IMR-90 (cell line): Measurements from ENCODE around the gene CCDC13. TPM values are rescaled to one million over a fixed set of nuclear protein-coding genes. Genes with fewer than 3 reads are reported as not detected.

ENCODE experiments used
- ATAC-seq: fragments of 200-7000 bp; cut with Tn5 transposase; 2 replicates; pipeline ENCODE4 v1.9.1; 2020; ENCODE audit warnings: low read depth, mild to moderate bottlenecking, moderate library complexity
- BruUV-seq: library from RNA; stranded (reverse); fragments of 400-500 nt; replicated peaks from 2 replicates; lab custom pipeline; 2021; lab: Mats Ljungman, UMichigan
- CTCF ChIA-PET: fragments of 300-600 bp; formaldehyde crosslinking; extraction: SDS; loops from one replicate; lab custom pipeline; 2021; ENCODE audit warnings: antibody characterized with exemption; lab: Yijun Ruan, JAX
- POLR2A ChIA-PET: fragments of 300-600 bp; sonication (Branson Sonifier 250); formaldehyde crosslinking; loops from one replicate; lab custom pipeline; 2022; ENCODE audit warnings: antibody characterized with exemption; ENCODE audit not compliant: unreplicated experiment; lab: Charles Lee
- DNase-seq: peaks from one replicate; pipeline ENCODE4 v3.0.0; 2013
- H2AFZ ChIP-seq: replicated peaks from 2 replicates; pipeline ENCODE3; 2013; ENCODE audit warnings: low read length, mild to moderate bottlenecking; ENCODE audit not compliant: poor library complexity
- H2AK5ac ChIP-seq: 2 replicates; pipeline ENCODE4 v1.6.1; 2013; ENCODE audit warnings: low read depth, low read length, inconsistent platforms
- H2AK9ac ChIP-seq: replicated peaks from 2 replicates; pipeline ENCODE3; 2013; ENCODE audit warnings: mild to moderate bottlenecking, low read depth, low read length, moderate library complexity; ENCODE audit not compliant: poor library complexity
- H2BK120ac ChIP-seq: 2 replicates; pipeline ENCODE4 v1.6.1; 2013; ENCODE audit warnings: low read depth, low read length, inconsistent platforms
- H2BK15ac ChIP-seq: 3 replicates; pipeline ENCODE4 v1.6.1; 2013; ENCODE audit warnings: low read depth, low read length, inconsistent platforms
- H2BK20ac ChIP-seq: 2 replicates; pipeline ENCODE4 v1.6.1; 2013; ENCODE audit warnings: low read depth, mild to moderate bottlenecking, inconsistent platforms, low read length, moderate library complexity
- H2BK5ac ChIP-seq: 2 replicates; pipeline ENCODE4 v1.6.1; 2013; ENCODE audit warnings: mild to moderate bottlenecking, low read depth, low read length, inconsistent platforms; ENCODE audit not compliant: poor library complexity, severe bottlenecking
- H3K14ac ChIP-seq: replicated peaks from 2 replicates; pipeline ENCODE4 v1.6.1; 2013; ENCODE audit warnings: low read depth, low read length, inconsistent platforms
- H3K18ac ChIP-seq: 2 replicates; pipeline ENCODE4 v1.6.1; 2013; ENCODE audit warnings: low read depth, low read length, control low read depth
- H3K23ac ChIP-seq: 2 replicates; pipeline ENCODE4 v1.6.1; 2013; ENCODE audit warnings: low read depth, low read length, inconsistent platforms
- H3K27ac ChIP-seq: 2 replicates; pipeline ENCODE4 v1.5.1; 2013; ENCODE audit warnings: mild to moderate bottlenecking, control low read depth, low read length; ENCODE audit not compliant: insufficient read depth
- H3K27me3 ChIP-seq: 2 replicates; pipeline ENCODE4 v1.6.1; 2013; ENCODE audit warnings: low read length; ENCODE audit not compliant: control insufficient read depth, insufficient read depth
- H3K36me3 ChIP-seq: 2 replicates; pipeline ENCODE4 v1.6.1; 2013; ENCODE audit warnings: low read length, mixed read lengths; ENCODE audit not compliant: control insufficient read depth, insufficient read depth
- H3K4ac ChIP-seq: 2 replicates; pipeline ENCODE4 v1.6.1; 2013; ENCODE audit warnings: low read depth, low read length, inconsistent platforms
- H3K4me1 ChIP-seq: 2 replicates; pipeline ENCODE4 v1.6.1; 2013; ENCODE audit warnings: low read length, mixed read lengths; ENCODE audit not compliant: control insufficient read depth, insufficient read depth
- H3K4me2 ChIP-seq: 2 replicates; pipeline ENCODE4 v1.6.1; 2013; ENCODE audit warnings: low read depth, mild to moderate bottlenecking, control low read depth, low read length, moderate library complexity
- H3K4me3 ChIP-seq: 2 replicates; pipeline ENCODE4 v1.5.1; 2013; ENCODE audit warnings: low read depth, mild to moderate bottlenecking, control low read depth, low read length, moderate library complexity; ENCODE audit not compliant: insufficient read depth
- H3K56ac ChIP-seq: 2 replicates; pipeline ENCODE4 v1.6.1; 2013; ENCODE audit warnings: low read length, inconsistent platforms; ENCODE audit not compliant: insufficient read depth; ENCODE audit errors: extremely low read depth
- H3K79me1 ChIP-seq, 2 experiments: 2 replicates each; pipeline ENCODE4 v1.6.1; 2013; ENCODE audit warnings: low read length in 2 of 2, inconsistent platforms in 1 of 2, low read depth in 1 of 2
- H3K9ac ChIP-seq: 2 replicates; pipeline ENCODE4 v1.6.1; 2013; ENCODE audit warnings: low read depth, low read length, control low read depth
- H3K9me1 ChIP-seq: 2 replicates; pipeline ENCODE4 v1.6.1; 2013; ENCODE audit warnings: low read length, inconsistent platforms; ENCODE audit not compliant: insufficient read depth
- H3K9me3 ChIP-seq: 2 replicates; pipeline ENCODE4 v1.6.1; 2013; ENCODE audit warnings: low read length; ENCODE audit not compliant: control insufficient read depth, insufficient read depth
- H4K20me1 ChIP-seq: 2 replicates; pipeline ENCODE4 v1.6.1; 2013; ENCODE audit warnings: low read length, inconsistent platforms; ENCODE audit not compliant: insufficient read depth
- H4K5ac ChIP-seq: 2 replicates; pipeline ENCODE4 v1.6.1; 2013; ENCODE audit warnings: mild to moderate bottlenecking, low read depth, low read length, control low read depth
- H4K8ac ChIP-seq, 2 experiments: 2 replicates each; pipeline ENCODE4 v1.6.1; 2013; ENCODE audit warnings: low read depth in 2 of 2, low read length in 2 of 2, control low read depth in 1 of 2, inconsistent platforms in 1 of 2
- H4K91ac ChIP-seq: 2 replicates; pipeline ENCODE4 v1.6.1; 2013; ENCODE audit warnings: low read depth, low read length, inconsistent platforms; ENCODE audit not compliant: insufficient read depth
- BHLHE40 ChIP-seq: fragments of 150-350 bp; IDR thresholded peaks from 2 replicates; pipeline ENCODE4 v1.6.1; 2016; ENCODE audit warnings: mild to moderate bottlenecking, low read depth, low read length
- CEBPB ChIP-seq: IDR thresholded peaks from 2 replicates; pipeline ENCODE4 v1.6.1; 2012; ENCODE audit warnings: low read depth, low read length, improper control_type of control experiment
- CHD1 ChIP-seq: IDR thresholded peaks from 2 replicates; pipeline ENCODE4 v1.6.1; 2012; ENCODE audit warnings: low read depth, low read length, improper control_type of control experiment
- FOS ChIP-seq: fragments of 150-350 bp; IDR thresholded peaks from 2 replicates; pipeline ENCODE4 v1.6.1; 2016; ENCODE audit warnings: low read depth, low read length
- MAFK ChIP-seq: IDR thresholded peaks from 2 replicates; pipeline ENCODE4 v1.6.1; 2012; ENCODE audit warnings: low read depth, low read length, improper control_type of control experiment
- MAZ ChIP-seq: IDR thresholded peaks from 2 replicates; pipeline ENCODE4 v1.6.1; 2012; ENCODE audit warnings: low read depth, mild to moderate bottlenecking, low read length, improper control_type of control experiment, moderate library complexity, borderline replicate concordance
- MXI1 ChIP-seq: IDR thresholded peaks from 2 replicates; pipeline ENCODE4 v1.6.1; 2012; ENCODE audit warnings: low read depth, mild to moderate bottlenecking, low read length, moderate library complexity, borderline replicate concordance
- NFE2L2 ChIP-seq: fragments of 150-350 bp; IDR thresholded peaks from 2 replicates; pipeline ENCODE4 v1.6.1; 2016; ENCODE audit warnings: low read depth, mild to moderate bottlenecking, low read length
- POLR2A ChIP-seq: IDR thresholded peaks from 2 replicates; pipeline ENCODE4 v1.6.1; 2012; ENCODE audit warnings: mild to moderate bottlenecking, low read depth, low read length
- RAD21 ChIP-seq: IDR thresholded peaks from 2 replicates; pipeline ENCODE4 v1.6.1; 2012; ENCODE audit warnings: low read length, improper control_type of control experiment
- RCOR1 ChIP-seq: IDR thresholded peaks from 2 replicates; pipeline ENCODE4 v1.6.1; 2012; ENCODE audit warnings: mild to moderate bottlenecking, low read length, improper control_type of control experiment; ENCODE audit not compliant: insufficient replicate concordance
- RFX5 ChIP-seq: IDR thresholded peaks from 2 replicates; pipeline ENCODE4 v1.8.0; 2012; ENCODE audit warnings: low read depth, mild to moderate bottlenecking, low read length, moderate library complexity
- SMC3 ChIP-seq: fragments of 150-350 bp; IDR thresholded peaks from 2 replicates; pipeline ENCODE4 v1.6.1; 2016; ENCODE audit warnings: low read depth, mild to moderate bottlenecking, antibody characterized with exemption, low read length, moderate library complexity
- WGBS, 2 experiments: methylation state at CpG; one replicate each; pipeline versions ENCODE4 v1.1.5 to v1.1.7; 2013; ENCODE audit warnings: missing lambda C conversion rate in 2 of 2; ENCODE audit not compliant: insufficient read length in 1 of 2; ENCODE audit errors: extremely low coverage in 2 of 2; 5-methylcytosine and 5-hydroxymethylcytosine counted together
- dilution Hi-C: fragments of 300-500 bp; cut with HindIII; formaldehyde crosslinking; loops from one replicate; pipeline ENCODE4 v1.14.3; 2018; ENCODE audit warnings: low sequenced_read_pairs; ENCODE audit not compliant: unreplicated experiment
- in situ Hi-C: fragments of 300-500 bp; cut with MboI; formaldehyde crosslinking; loops from 3 replicates; pipeline ENCODE4 v1.14.3; 2019; ENCODE audit warnings: low sequenced_read_pairs, inconsistent platforms, mixed read lengths
- intact Hi-C: fragments of 100-400 bp; cut with micrococcal nuclease; formaldehyde crosslinking; loops from 2 replicates; pipeline ENCODE4 v1.10.0; 2022
- polyA plus RNA-seq, 3 experiments: library from polyadenylated mRNA; depleted of rRNA; stranded (reverse); fragments of >200 nt; gene quantifications; 2 replicates each; pipeline ENCODE4 v1.2.3, GENCODE V29; 2012; ENCODE audit warnings: low replicate concordance in 1 of 3
- total RNA-seq: library from RNA; depleted of rRNA; stranded (reverse); fragments of >200 nt; gene quantifications from 2 replicates; pipeline ENCODE4 v1.2.3, GENCODE V29; 2012
- TF ChIP-seq, protein P1 (sequence below): conservative IDR thresholded peaks from 2 replicates; pipeline ENCODE4 v1.5.1; 2012; ENCODE audit warnings: mild to moderate bottlenecking, low read depth, low read length, improper control_type of control experiment
- TF ChIP-seq, protein P2 (sequence below): fragments of 150-350 bp; IDR thresholded peaks from 2 replicates; pipeline ENCODE4 v1.6.1; 2017; ENCODE audit warnings: mild to moderate bottlenecking, antibody characterized with exemption, low read length, low read depth
- TF ChIP-seq, protein P3 (sequence below): fragments of 150-350 bp; IDR thresholded peaks from 2 replicates; pipeline ENCODE4 v1.6.1; 2016; ENCODE audit warnings: low read depth, mild to moderate bottlenecking, low read length, moderate library complexity, borderline replicate concordance

CCDC13 gene
- total and polyA plus RNA-seq, 2 of the 4 experiments (the other 2 are of a cell fraction): 0.18 to 0.19 TPM

DNA sequence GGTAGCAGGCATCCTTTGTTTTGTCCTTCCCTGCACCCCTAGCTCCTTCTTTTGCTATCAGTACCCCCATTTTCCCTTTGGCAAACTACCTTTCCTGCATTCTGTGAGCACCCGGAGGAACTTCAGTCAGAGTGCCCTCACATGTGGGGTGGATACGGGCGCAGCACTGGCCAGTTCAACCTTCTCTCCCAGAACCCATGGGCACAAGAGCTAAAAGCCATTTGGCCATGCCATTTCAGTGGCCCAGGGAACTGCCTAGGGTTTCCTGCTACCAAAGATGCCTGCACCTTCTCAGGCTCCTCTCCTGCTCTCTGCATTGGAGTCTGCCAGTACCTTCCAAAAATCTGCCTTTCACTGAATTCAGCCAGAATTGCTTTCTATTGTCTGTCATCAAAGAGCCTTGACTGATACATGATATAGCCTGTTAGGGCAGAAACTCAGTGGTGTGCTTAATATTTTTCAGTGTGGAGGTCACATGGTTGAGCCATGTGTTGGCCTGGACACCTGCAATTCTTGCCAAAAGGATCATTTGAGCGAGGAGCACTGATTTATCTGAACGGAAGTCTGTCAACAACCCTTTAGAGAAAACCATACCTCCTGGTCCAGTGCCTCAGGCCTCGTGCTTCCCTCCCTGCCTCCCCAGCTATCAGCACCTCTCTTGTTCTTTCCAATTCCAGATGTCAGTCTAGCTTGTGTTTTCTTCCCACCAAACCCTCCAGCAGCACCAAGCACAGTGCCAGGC, 43.5 kb downstream of the CCDC13 start:
- H4K8ac ChIP-seq: no peak overlapping the region
- 90% methylated on average over 3 of the region's 6 CpGs; no CpG with 5 or more reads in 1 of the 2 experiments for WGBS, 2 experiments
- no peak overlapping the region for H3K14ac ChIP-seq
- H3K23ac ChIP-seq: no peak overlapping the region
- H3K27me3 ChIP-seq: peaks cover 40% of the 10 kb centered on the region
- H2BK20ac ChIP-seq: no peak overlapping the region
- no peak overlapping the region for H2BK5ac ChIP-seq
- no TSS peak for BruUV-seq
- no peak overlapping the region for H3K4me3 ChIP-seq
- in situ Hi-C loops: no loop called here
- TF ChIP-seq RAD21 (no peak), CEBPB (no peak), MXI1 (no peak), BHLHE40 (no peak), CHD1 (no peak), POLR2A (no peak), RFX5 (no peak), RCOR1 (no peak), NFE2L2 (no peak), SMC3 (no peak), MAZ (no peak), FOS (no peak), MAFK (no peak)
- TF ChIP-seq, protein P1, sequence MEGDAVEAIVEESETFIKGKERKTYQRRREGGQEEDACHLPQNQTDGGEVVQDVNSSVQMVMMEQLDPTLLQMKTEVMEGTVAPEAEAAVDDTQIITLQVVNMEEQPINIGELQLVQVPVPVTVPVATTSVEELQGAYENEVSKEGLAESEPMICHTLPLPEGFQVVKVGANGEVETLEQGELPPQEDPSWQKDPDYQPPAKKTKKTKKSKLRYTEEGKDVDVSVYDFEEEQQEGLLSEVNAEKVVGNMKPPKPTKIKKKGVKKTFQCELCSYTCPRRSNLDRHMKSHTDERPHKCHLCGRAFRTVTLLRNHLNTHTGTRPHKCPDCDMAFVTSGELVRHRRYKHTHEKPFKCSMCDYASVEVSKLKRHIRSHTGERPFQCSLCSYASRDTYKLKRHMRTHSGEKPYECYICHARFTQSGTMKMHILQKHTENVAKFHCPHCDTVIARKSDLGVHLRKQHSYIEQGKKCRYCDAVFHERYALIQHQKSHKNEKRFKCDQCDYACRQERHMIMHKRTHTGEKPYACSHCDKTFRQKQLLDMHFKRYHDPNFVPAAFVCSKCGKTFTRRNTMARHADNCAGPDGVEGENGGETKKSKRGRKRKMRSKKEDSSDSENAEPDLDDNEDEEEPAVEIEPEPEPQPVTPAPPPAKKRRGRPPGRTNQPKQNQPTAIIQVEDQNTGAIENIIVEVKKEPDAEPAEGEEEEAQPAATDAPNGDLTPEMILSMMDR: no peak
- TF ChIP-seq, protein P2, sequence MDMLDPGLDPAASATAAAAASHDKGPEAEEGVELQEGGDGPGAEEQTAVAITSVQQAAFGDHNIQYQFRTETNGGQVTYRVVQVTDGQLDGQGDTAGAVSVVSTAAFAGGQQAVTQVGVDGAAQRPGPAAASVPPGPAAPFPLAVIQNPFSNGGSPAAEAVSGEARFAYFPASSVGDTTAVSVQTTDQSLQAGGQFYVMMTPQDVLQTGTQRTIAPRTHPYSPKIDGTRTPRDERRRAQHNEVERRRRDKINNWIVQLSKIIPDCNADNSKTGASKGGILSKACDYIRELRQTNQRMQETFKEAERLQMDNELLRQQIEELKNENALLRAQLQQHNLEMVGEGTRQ: no peak
- TF ChIP-seq, protein P3, sequence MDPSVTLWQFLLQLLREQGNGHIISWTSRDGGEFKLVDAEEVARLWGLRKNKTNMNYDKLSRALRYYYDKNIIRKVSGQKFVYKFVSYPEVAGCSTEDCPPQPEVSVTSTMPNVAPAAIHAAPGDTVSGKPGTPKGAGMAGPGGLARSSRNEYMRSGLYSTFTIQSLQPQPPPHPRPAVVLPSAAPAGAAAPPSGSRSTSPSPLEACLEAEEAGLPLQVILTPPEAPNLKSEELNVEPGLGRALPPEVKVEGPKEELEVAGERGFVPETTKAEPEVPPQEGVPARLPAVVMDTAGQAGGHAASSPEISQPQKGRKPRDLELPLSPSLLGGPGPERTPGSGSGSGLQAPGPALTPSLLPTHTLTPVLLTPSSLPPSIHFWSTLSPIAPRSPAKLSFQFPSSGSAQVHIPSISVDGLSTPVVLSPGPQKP: no peak
- no peaks in the 10 kb centered on the region for H4K20me1 ChIP-seq
- no peak overlapping the region for H2AK9ac ChIP-seq
- H2BK15ac ChIP-seq: no peak overlapping the region
- no peaks in the 10 kb centered on the region for H3K79me1 ChIP-seq
- H3K18ac ChIP-seq: no peak overlapping the region
- H4K91ac ChIP-seq: no peak overlapping the region
- CTCF ChIA-PET: no interaction called here
- no peaks in the 10 kb centered on the region for H3K9me1 ChIP-seq
- H3K36me3 ChIP-seq: no peaks in the 10 kb centered on the region
- H2BK120ac ChIP-seq: no peak overlapping the region
- ATAC-seq: no peak
- H3K4ac ChIP-seq: no peak overlapping the region
- no peak overlapping the region for H2AK5ac ChIP-seq
- intact Hi-C loops: no loop called here
- dilution Hi-C loops: no loop called here
- H3K4me1 ChIP-seq: no peaks in the 10 kb centered on the region
- DNase-seq: no peak
- H3K4me2 ChIP-seq: no peak overlapping the region
- H3K9me3 ChIP-seq: peaks cover 7% of the 10 kb centered on the region
- H3K56ac ChIP-seq: no peak overlapping the region
- H2AFZ ChIP-seq: no peak overlapping the region
- no peak overlapping the region for H4K5ac ChIP-seq
- POLR2A ChIA-PET: no interaction called here
- H3K27ac ChIP-seq: no peak overlapping the region
- H3K9ac ChIP-seq: no peak overlapping the region
